ENCODE results near the gene MIA3.

- TF ChIP-seq, protein P1, sequence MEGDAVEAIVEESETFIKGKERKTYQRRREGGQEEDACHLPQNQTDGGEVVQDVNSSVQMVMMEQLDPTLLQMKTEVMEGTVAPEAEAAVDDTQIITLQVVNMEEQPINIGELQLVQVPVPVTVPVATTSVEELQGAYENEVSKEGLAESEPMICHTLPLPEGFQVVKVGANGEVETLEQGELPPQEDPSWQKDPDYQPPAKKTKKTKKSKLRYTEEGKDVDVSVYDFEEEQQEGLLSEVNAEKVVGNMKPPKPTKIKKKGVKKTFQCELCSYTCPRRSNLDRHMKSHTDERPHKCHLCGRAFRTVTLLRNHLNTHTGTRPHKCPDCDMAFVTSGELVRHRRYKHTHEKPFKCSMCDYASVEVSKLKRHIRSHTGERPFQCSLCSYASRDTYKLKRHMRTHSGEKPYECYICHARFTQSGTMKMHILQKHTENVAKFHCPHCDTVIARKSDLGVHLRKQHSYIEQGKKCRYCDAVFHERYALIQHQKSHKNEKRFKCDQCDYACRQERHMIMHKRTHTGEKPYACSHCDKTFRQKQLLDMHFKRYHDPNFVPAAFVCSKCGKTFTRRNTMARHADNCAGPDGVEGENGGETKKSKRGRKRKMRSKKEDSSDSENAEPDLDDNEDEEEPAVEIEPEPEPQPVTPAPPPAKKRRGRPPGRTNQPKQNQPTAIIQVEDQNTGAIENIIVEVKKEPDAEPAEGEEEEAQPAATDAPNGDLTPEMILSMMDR (conservative IDR thresholded peaks at IDR 0.05) = no peak
- TF ChIP-seq ZFX (IDR thresholded peaks at IDR 0.05) = no peak
Observed at GRCh38 chr1:222596696-222597095, 21.2 kb upstream of the MIA3 start.

Data from C4-2B (cell line).